ENCODE measurements around the gene IL17RC. TPM values are rescaled to one million over a fixed set of nuclear protein-coding genes. Genes with fewer than 3 reads are reported as not detected.

The IL17RC gene
- total RNA-seq, 1 experiment from 2014 or later = 6.8 TPM

DNA sequence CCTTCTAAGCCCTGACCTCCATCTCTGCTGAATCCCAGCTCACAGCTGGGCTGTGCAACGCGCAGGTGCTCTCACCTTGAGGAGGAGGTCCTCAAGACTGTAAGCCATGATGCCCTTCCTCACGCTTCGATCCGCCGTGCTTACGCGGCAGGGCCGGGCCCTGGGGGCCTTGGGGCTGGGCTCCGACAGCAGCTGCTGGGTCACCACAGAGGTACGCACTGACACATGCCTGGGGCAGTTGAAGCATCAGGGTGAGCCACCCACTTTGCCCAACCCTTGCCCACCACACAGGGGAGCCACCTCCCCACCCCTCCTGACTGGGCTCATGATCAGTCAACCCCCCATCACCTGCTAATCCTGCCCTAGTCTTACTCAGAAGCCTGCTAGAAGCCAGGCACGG is 39.9 kb upstream of the IL17RC start:
- H3K79me2 ChIP-seq (ENCODE audit: insufficient read depth, low read length) = no peaks in the 10 kb centered on the region
- no peaks in the 10 kb centered on the region; the same call in none of the 2 replicates for H3K27me3 Mint-ChIP-seq (ENCODE audit: low read depth)
- DNase-seq = no peak
- no CpG with 5 or more reads among the region's 12 CpGs for WGBS (ENCODE audit: extremely low coverage, insufficient read length, low lambda C conversion rate)
- H4K20me1 ChIP-seq (ENCODE audit: control insufficient read depth, insufficient read depth, insufficient read length) = no peaks in the 10 kb centered on the region
- no peaks in the 10 kb centered on the region for H3K23me2 ChIP-seq (ENCODE audit: insufficient read length, low read depth, low read length, poor library complexity, severe bottlenecking)
- no peak overlapping the region for H2BK15ac ChIP-seq (ENCODE audit: low read depth, low read length)
- H2BK5ac ChIP-seq (ENCODE audit: insufficient read length, low read length) = no peak overlapping the region
- no peak overlapping the region for H2BK12ac ChIP-seq (ENCODE audit: insufficient read length, low read depth, low read length)
- no peak overlapping the region for H3K18ac ChIP-seq (ENCODE audit: insufficient read length, low read depth, low read length)
- H3T11ph ChIP-seq (ENCODE audit: low read length) = no peak overlapping the region
- no peak overlapping the region; the same call in 1 of the 2 replicates for H3K14ac ChIP-seq (ENCODE audit: insufficient read depth, low read length)
- H3K9me3 ChIP-seq (ENCODE audit: control insufficient read depth, low read depth, low read length) = no peaks in the 10 kb centered on the region
- H3K36me3 Mint-ChIP-seq (ENCODE audit: insufficient read depth in 1 of 3, low read depth in 3 of 3) = no peaks in the 10 kb centered on the region
- TF ChIP-seq, protein P1, sequence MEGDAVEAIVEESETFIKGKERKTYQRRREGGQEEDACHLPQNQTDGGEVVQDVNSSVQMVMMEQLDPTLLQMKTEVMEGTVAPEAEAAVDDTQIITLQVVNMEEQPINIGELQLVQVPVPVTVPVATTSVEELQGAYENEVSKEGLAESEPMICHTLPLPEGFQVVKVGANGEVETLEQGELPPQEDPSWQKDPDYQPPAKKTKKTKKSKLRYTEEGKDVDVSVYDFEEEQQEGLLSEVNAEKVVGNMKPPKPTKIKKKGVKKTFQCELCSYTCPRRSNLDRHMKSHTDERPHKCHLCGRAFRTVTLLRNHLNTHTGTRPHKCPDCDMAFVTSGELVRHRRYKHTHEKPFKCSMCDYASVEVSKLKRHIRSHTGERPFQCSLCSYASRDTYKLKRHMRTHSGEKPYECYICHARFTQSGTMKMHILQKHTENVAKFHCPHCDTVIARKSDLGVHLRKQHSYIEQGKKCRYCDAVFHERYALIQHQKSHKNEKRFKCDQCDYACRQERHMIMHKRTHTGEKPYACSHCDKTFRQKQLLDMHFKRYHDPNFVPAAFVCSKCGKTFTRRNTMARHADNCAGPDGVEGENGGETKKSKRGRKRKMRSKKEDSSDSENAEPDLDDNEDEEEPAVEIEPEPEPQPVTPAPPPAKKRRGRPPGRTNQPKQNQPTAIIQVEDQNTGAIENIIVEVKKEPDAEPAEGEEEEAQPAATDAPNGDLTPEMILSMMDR (conservative IDR thresholded peaks at IDR 0.05) = no peak
- no peak overlapping the region for H3K4me3 Mint-ChIP-seq
- no peak overlapping the region for H4K8ac ChIP-seq (replicated peaks; ENCODE audit: insufficient read length, low read depth, low read length)
- H3K4me2 ChIP-seq (ENCODE audit: insufficient read depth, insufficient read length, low read length) = no peak overlapping the region
- no peaks in the 10 kb centered on the region for H3K27me3 ChIP-seq (ENCODE audit: insufficient read depth, low read length)
- H4K91ac ChIP-seq (ENCODE audit: insufficient read length, low read depth, low read length) = no peak overlapping the region
- H3K4me1 ChIP-seq (ENCODE audit: insufficient read depth, low read length) = no peaks in the 10 kb centered on the region
- no peak overlapping the region for H3K4ac ChIP-seq (ENCODE audit: low read depth, low read length)
- no peaks in the 10 kb centered on the region for H3K9me3 Mint-ChIP-seq
- no peak overlapping the region for H2AK5ac ChIP-seq (ENCODE audit: insufficient read length, low read length)
- no peaks in the 10 kb centered on the region for H3K79me1 ChIP-seq (ENCODE audit: insufficient read depth, low read depth, low read length, poor library complexity, severe bottlenecking)
- H3K23ac ChIP-seq (ENCODE audit: insufficient read length, low read depth, low read length) = no peak overlapping the region
- H2BK120ac ChIP-seq (ENCODE audit: low read depth, low read length, poor library complexity, severe bottlenecking) = no peak overlapping the region
- no peak overlapping the region for H3K9ac ChIP-seq (ENCODE audit: extremely low read depth, insufficient read length, low read length)
- H3K27ac ChIP-seq (ENCODE audit: insufficient read length, low read depth, low read length) = no peak overlapping the region
- H3K4me1 Mint-ChIP-seq = peaks cover 3 to 5% of the 10 kb centered on the region in 2 experiments; a peak in 2 of 4 replicates
- H3K56ac ChIP-seq (ENCODE audit: insufficient read length, low read depth, low read length) = no peak overlapping the region
- H2AFZ ChIP-seq (ENCODE audit: low read length) = no peak overlapping the region
- H4K5ac ChIP-seq (ENCODE audit: insufficient read length, low read depth, low read length) = no peak overlapping the region
- no peak overlapping the region for H2BK20ac ChIP-seq (ENCODE audit: low read depth, low read length, poor library complexity, severe bottlenecking)
- H3K27ac Mint-ChIP-seq = no peak overlapping the region

Measured in H9 (cell line).